Measurements from ENCODE around the gene OR1M1. TPM values are rescaled to one million over a fixed set of nuclear protein-coding genes. Genes with fewer than 3 reads are reported as not detected.

Gene OR1M1
- total RNA-seq, 2 experiments from 2014 or later = not detected

GRCh38 chr19:9058905-9059667 lies 27.8 kb upstream of the OR1M1 start:
- DNase-seq (ENCODE audit: low spot score) = no peak
- CTCF ChIA-PET (ENCODE audit: unreplicated experiment) = no interaction called here
- Histone ChIP-seq H3K4me2 (ENCODE audit: low read length) (no peak overlapping the region), H4K20me1 (ENCODE audit: insufficient read depth, low read length) (no peaks in the 10 kb centered on the region), H3K27ac (ENCODE audit: low read depth, low read length, poor library complexity, severe bottlenecking) (no peak overlapping the region), H3K9me3 (ENCODE audit: low read length) (no peaks in the 10 kb centered on the region), H2AFZ (ENCODE audit: low read length) (no peak overlapping the region), H3K4me1 (ENCODE audit: insufficient read depth, low read length, poor library complexity, severe bottlenecking) (no peaks in the 10 kb centered on the region), H3K36me3 (ENCODE audit: insufficient read depth, low read length) (no peaks in the 10 kb centered on the region), H3K9me2 (ENCODE audit: insufficient read depth, low read length) (no peaks in the 10 kb centered on the region), H3K4me3 (ENCODE audit: low read depth, low read length, poor library complexity, severe bottlenecking) (no peak overlapping the region), H3K79me2 (ENCODE audit: insufficient read depth, low read depth, low read length) (no peaks in the 10 kb centered on the region)
- intact Hi-C loops (cut with micrococcal nuclease; ENCODE audit: unreplicated experiment) = no loop called here
- no peak for TF ChIP-seq CTCF (conservative IDR thresholded peaks at IDR 0.05; ENCODE audit: low read length)
- TF ChIP-seq EZH2phosphoT487 (IDR thresholded peaks at IDR 0.05; ENCODE audit: borderline replicate concordance, low read depth, low read length) = no peak
- no TSS peak for BruUV-seq (replicated peaks)
- POLR2A ChIA-PET = interaction anchor here (0.6 kb wide), 1 partner anchor 40 kb away, joined by 3 read pairs; no protein-coding TSS in a partner anchor

- Histone ChIP-seq H3K4me2 (ENCODE audit: low read length) (no peak overlapping the region), H3K79me2 (ENCODE audit: insufficient read depth, low read depth, low read length) (no peaks in the 10 kb centered on the region), H3K9me3 (ENCODE audit: low read length) (no peaks in the 10 kb centered on the region), H3K4me3 (ENCODE audit: low read depth, low read length, poor library complexity, severe bottlenecking) (no peak overlapping the region), H3K36me3 (ENCODE audit: insufficient read depth, low read length) (no peaks in the 10 kb centered on the region), H3K27ac (ENCODE audit: low read depth, low read length, poor library complexity, severe bottlenecking) (no peak overlapping the region), H3K9me2 (ENCODE audit: insufficient read depth, low read length) (no peaks in the 10 kb centered on the region), H4K20me1 (ENCODE audit: insufficient read depth, low read length) (no peaks in the 10 kb centered on the region), H2AFZ (ENCODE audit: low read length) (no peak overlapping the region), H3K4me1 (ENCODE audit: insufficient read depth, low read length, poor library complexity, severe bottlenecking) (no peaks in the 10 kb centered on the region)
- intact Hi-C loops (cut with micrococcal nuclease; ENCODE audit: unreplicated experiment) = no loop called here
- TF ChIP-seq CTCF (conservative IDR thresholded peaks at IDR 0.05; ENCODE audit: low read length) (no peak), EZH2phosphoT487 (IDR thresholded peaks at IDR 0.05; ENCODE audit: borderline replicate concordance, low read depth, low read length) (no peak)
- DNase-seq (ENCODE audit: low spot score) = no peak
- POLR2A ChIA-PET = no interaction called here
- no TSS peak for BruUV-seq (replicated peaks)
- CTCF ChIA-PET (ENCODE audit: unreplicated experiment) = no interaction called here
These were observed 26.1 kb upstream of the OR1M1 start for GRCh38 chr19:9060564-9061340.

GRCh38 chr19:9061879-9062278 lies 25.0 kb upstream of the OR1M1 start:
- DNase-seq (ENCODE audit: low spot score) = no peak
- Histone ChIP-seq H3K79me2 (ENCODE audit: insufficient read depth, low read depth, low read length) (no peaks in the 10 kb centered on the region), H3K27ac (ENCODE audit: low read depth, low read length, poor library complexity, severe bottlenecking) (no peak overlapping the region), H3K9me3 (ENCODE audit: low read length) (no peaks in the 10 kb centered on the region), H2AFZ (ENCODE audit: low read length) (no peak overlapping the region), H3K9me2 (ENCODE audit: insufficient read depth, low read length) (no peaks in the 10 kb centered on the region), H3K4me1 (ENCODE audit: insufficient read depth, low read length, poor library complexity, severe bottlenecking) (no peaks in the 10 kb centered on the region), H3K36me3 (ENCODE audit: insufficient read depth, low read length) (no peaks in the 10 kb centered on the region), H4K20me1 (ENCODE audit: insufficient read depth, low read length) (no peaks in the 10 kb centered on the region), H3K4me3 (ENCODE audit: low read depth, low read length, poor library complexity, severe bottlenecking) (no peak overlapping the region), H3K4me2 (ENCODE audit: low read length) (no peak overlapping the region)
- CTCF ChIA-PET (ENCODE audit: unreplicated experiment) = no interaction called here
- intact Hi-C loops (cut with micrococcal nuclease; ENCODE audit: unreplicated experiment) = no loop called here
- no peak for TF ChIP-seq EZH2phosphoT487 (IDR thresholded peaks at IDR 0.05; ENCODE audit: borderline replicate concordance, low read depth, low read length)
- BruUV-seq (replicated peaks) = no TSS peak
- POLR2A ChIA-PET = interaction anchor here (0.7 kb wide), 2 partner anchors 9 to 42 kb away, joined by 7 read pairs; no protein-coding TSS in a partner anchor
